ENCODE data around the gene TTLL5. TPM values are rescaled to one million over a fixed set of nuclear protein-coding genes. Genes with fewer than 3 reads are reported as not detected.

Gene TTLL5
- total RNA-seq, 3 donors from 2014 or later (not counting 1 experiment from before 2014, with no cell fraction given): 27.1 to 34.3 (median 32.5) TPM

GRCh38 chr14:75783184-75783583, 122.1 kb downstream of the TTLL5 start:
- H3K9me3 ChIP-seq (ENCODE audit: control insufficient read depth, insufficient read depth, low read length): no peaks in the 10 kb centered on the region
- no peak overlapping the region for H3K4me3 ChIP-seq (ENCODE audit: low read length)
- H3K4me1 ChIP-seq (ENCODE audit: control insufficient read depth, insufficient read depth, low read length): no peaks in the 10 kb centered on the region
- no peak for DNase-seq
- Mint-ChIP-seq H3K27me3 (ENCODE audit: low read depth in 2 of 2) (no peaks in the 10 kb centered on the region), H3K27ac (no peak overlapping the region), H3K4me1 (no peaks in the 10 kb centered on the region), H3K4me3 (no peak overlapping the region), H3K36me3 (peaks cover 19% of the 10 kb centered on the region), H3K9me3 (peaks cover 0 to 3% of the 10 kb centered on the region in 2 donors)
- intact Hi-C loops (cut with micrococcal nuclease): no loop called here
- no peak overlapping the region for H3K27ac ChIP-seq (ENCODE audit: low read length)
- peaks cover 15% of the 10 kb centered on the region for H3K36me3 ChIP-seq (ENCODE audit: control insufficient read depth, insufficient read depth, low read length)
- TF ChIP-seq, protein P1, sequence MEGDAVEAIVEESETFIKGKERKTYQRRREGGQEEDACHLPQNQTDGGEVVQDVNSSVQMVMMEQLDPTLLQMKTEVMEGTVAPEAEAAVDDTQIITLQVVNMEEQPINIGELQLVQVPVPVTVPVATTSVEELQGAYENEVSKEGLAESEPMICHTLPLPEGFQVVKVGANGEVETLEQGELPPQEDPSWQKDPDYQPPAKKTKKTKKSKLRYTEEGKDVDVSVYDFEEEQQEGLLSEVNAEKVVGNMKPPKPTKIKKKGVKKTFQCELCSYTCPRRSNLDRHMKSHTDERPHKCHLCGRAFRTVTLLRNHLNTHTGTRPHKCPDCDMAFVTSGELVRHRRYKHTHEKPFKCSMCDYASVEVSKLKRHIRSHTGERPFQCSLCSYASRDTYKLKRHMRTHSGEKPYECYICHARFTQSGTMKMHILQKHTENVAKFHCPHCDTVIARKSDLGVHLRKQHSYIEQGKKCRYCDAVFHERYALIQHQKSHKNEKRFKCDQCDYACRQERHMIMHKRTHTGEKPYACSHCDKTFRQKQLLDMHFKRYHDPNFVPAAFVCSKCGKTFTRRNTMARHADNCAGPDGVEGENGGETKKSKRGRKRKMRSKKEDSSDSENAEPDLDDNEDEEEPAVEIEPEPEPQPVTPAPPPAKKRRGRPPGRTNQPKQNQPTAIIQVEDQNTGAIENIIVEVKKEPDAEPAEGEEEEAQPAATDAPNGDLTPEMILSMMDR (IDR thresholded peaks at IDR 0.05): no peak
- no peaks in the 10 kb centered on the region for H3K27me3 ChIP-seq (ENCODE audit: control insufficient read depth, insufficient read depth, low read length)
- 94% methylated on average over 5 of the region's 5 CpGs for WGBS (ENCODE audit: insufficient coverage)
- no peak for ATAC-seq

GRCh38 chr14:75783602-75784313, 122.7 kb downstream of the TTLL5 start:
- DNase-seq (no peak), ATAC-seq (no peak)
- intact Hi-C loops (cut with micrococcal nuclease): no loop called here
- Histone ChIP-seq H3K27me3 (ENCODE audit: control insufficient read depth, insufficient read depth, low read length) (no peaks in the 10 kb centered on the region), H3K4me3 (ENCODE audit: low read length) (no peak overlapping the region), H3K36me3 (ENCODE audit: control insufficient read depth, insufficient read depth, low read length) (peaks cover 15% of the 10 kb centered on the region), H3K9me3 (ENCODE audit: control insufficient read depth, insufficient read depth, low read length) (no peaks in the 10 kb centered on the region), H3K27ac (ENCODE audit: low read length) (no peak overlapping the region), H3K4me1 (ENCODE audit: control insufficient read depth, insufficient read depth, low read length) (no peaks in the 10 kb centered on the region)
- H3K36me3 Mint-ChIP-seq: peaks cover 19% of the 10 kb centered on the region
- H3K4me3 Mint-ChIP-seq: no peak overlapping the region
- WGBS (ENCODE audit: insufficient coverage): 91% methylated on average over 3 of the region's 3 CpGs
- H3K27me3 Mint-ChIP-seq (ENCODE audit: low read depth in 2 of 2): no peaks in the 10 kb centered on the region
- no peaks in the 10 kb centered on the region for H3K4me1 Mint-ChIP-seq
- TF ChIP-seq, protein P1 (IDR thresholded peaks at IDR 0.05): no peak
- no peak overlapping the region for H3K27ac Mint-ChIP-seq
- peaks cover 0 to 4% of the 10 kb centered on the region in 2 donors for H3K9me3 Mint-ChIP-seq

DNA sequence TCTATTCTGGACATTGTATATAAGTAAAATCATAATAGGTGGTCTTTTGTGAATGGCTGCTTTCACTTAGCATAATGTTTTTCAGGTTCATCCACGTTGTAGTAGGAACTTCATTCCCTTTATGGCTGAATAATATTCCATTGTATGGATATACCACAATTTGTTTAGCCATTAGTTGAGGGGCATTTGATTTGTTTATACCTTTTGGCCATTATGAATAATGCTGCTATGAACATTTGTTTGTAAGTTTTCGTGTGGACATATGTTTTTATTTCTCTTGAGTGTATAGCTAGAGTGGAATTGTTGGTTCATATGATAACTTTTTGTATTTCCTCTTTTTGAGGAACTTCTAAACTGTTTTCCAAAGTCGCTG, 123.3 kb downstream of the TTLL5 start:
- H3K36me3 Mint-ChIP-seq: peaks cover 19% of the 10 kb centered on the region
- Histone ChIP-seq H3K36me3 (ENCODE audit: control insufficient read depth, insufficient read depth, low read length) (peaks cover 15% of the 10 kb centered on the region), H3K9me3 (ENCODE audit: control insufficient read depth, insufficient read depth, low read length) (no peaks in the 10 kb centered on the region), H3K4me3 (ENCODE audit: low read length) (no peak overlapping the region), H3K27me3 (ENCODE audit: control insufficient read depth, insufficient read depth, low read length) (no peaks in the 10 kb centered on the region), H3K4me1 (ENCODE audit: control insufficient read depth, insufficient read depth, low read length) (no peaks in the 10 kb centered on the region), H3K27ac (ENCODE audit: low read length) (no peak overlapping the region)
- TF ChIP-seq, protein P1 (IDR thresholded peaks at IDR 0.05): no peak
- DNase-seq: no peak
- WGBS (ENCODE audit: insufficient coverage): 97% methylated on average over 2 of the region's 3 CpGs
- peaks cover 0 to 4% of the 10 kb centered on the region in 2 donors for H3K9me3 Mint-ChIP-seq
- H3K4me3 Mint-ChIP-seq: no peak overlapping the region
- no peaks in the 10 kb centered on the region for H3K4me1 Mint-ChIP-seq
- H3K27me3 Mint-ChIP-seq (ENCODE audit: low read depth in 2 of 2): no peaks in the 10 kb centered on the region
- ATAC-seq: no peak
- no peak overlapping the region for H3K27ac Mint-ChIP-seq
- intact Hi-C loops (cut with micrococcal nuclease): no loop called here

- TF ChIP-seq, protein P1 (IDR thresholded peaks at IDR 0.05): no peak
- 83% methylated on average over 2 of the region's 2 CpGs for WGBS (ENCODE audit: insufficient coverage)
- no peaks in the 10 kb centered on the region for H3K36me3 ChIP-seq (ENCODE audit: control insufficient read depth, insufficient read depth, low read length)
- no peak overlapping the region for H3K4me3 ChIP-seq (ENCODE audit: low read length)
- H3K27me3 ChIP-seq (ENCODE audit: control insufficient read depth, insufficient read depth, low read length): no peaks in the 10 kb centered on the region
- no peak overlapping the region for H3K4me3 Mint-ChIP-seq
- no peak overlapping the region for H3K27ac Mint-ChIP-seq
- DNase-seq: no peak
- no peaks in the 10 kb centered on the region for H3K9me3 ChIP-seq (ENCODE audit: control insufficient read depth, insufficient read depth, low read length)
- ATAC-seq: no peak
- H3K27me3 Mint-ChIP-seq (ENCODE audit: low read depth in 2 of 2): no peaks in the 10 kb centered on the region
- intact Hi-C loops (cut with micrococcal nuclease): no loop called here
- H3K36me3 Mint-ChIP-seq: peaks cover 10% of the 10 kb centered on the region
- peaks cover 0 to 2% of the 10 kb centered on the region in 2 donors for H3K9me3 Mint-ChIP-seq
- H3K27ac ChIP-seq (ENCODE audit: low read length): no peak overlapping the region
- H3K4me1 ChIP-seq (ENCODE audit: control insufficient read depth, insufficient read depth, low read length): no peaks in the 10 kb centered on the region
- no peaks in the 10 kb centered on the region for H3K4me1 Mint-ChIP-seq
Measured at GRCh38 chr14:75793806-75794205, 132.8 kb downstream of the TTLL5 start.

Measured in natural killer cell (primary cell).